Measurements from ENCODE around the gene SFXN2. TPM values are rescaled to one million over a fixed set of nuclear protein-coding genes. Genes with fewer than 3 reads are reported as not detected.
"Not testable (repeated sequence)": the region's sequence is repeated elsewhere in the genome, so short reads cannot be mapped to it uniquely, and the experiment has no call there.

The SFXN2 gene
- total and polyA plus RNA-seq, 4 experiments from 2014 or later: 9.5 to 21.7 (median 15.8) TPM

- H3K36me3 Mint-ChIP-seq: peaks cover 0 to 8% of the 10 kb centered on the region in 2 donors
- H3K9me3 ChIP-seq (ENCODE audit: control insufficient read depth in 1 of 2, low read length in 2 of 2): no peaks in the 10 kb centered on the region
- H3K36me3 ChIP-seq (ENCODE audit: insufficient read depth, low read length): no peaks in the 10 kb centered on the region
- DNase-seq: no peak
- peaks cover 0 to 4% (median 0%) of the 10 kb centered on the region in 8 donors for H3K9me3 Mint-ChIP-seq
- ChIA-PET CTCF (ENCODE audit: partially characterized antibody) (interaction anchor here (1.7 to 2.1 kb wide), 2 partner anchors 11 to 29 kb away, joined by 6 to 7 read pairs; partner anchors contain the start of gene ARL3), POLR2A (ENCODE audit: partially characterized antibody) (interaction anchor here (4.4 to 5.5 kb wide), 2 partner anchors 29 to 96 kb away, joined by 36 to 50 read pairs; partner anchors contain the start of genes ARL3, SFXN2 and TRIM8)
- no peak overlapping the region for H3K27ac ChIP-seq (ENCODE audit: low read depth, low read length)
- intact Hi-C loops (cut with micrococcal nuclease): loop anchor here (2.0 to 5.0 kb wide), 2 partner anchors 113 to 309 kb away; partner anchors contain the start of genes BORCS7 and CUEDC2
- H3K27ac Mint-ChIP-seq: no peak overlapping the region
- peak overlapping the region in 1 of 8 donors; percentile 4 for H3K4me3 Mint-ChIP-seq
- no peaks in the 10 kb centered on the region for H3K27me3 Mint-ChIP-seq
- peaks cover 25 to 41% (median 33%) of the 10 kb centered on the region in 4 donors for H3K4me1 Mint-ChIP-seq
- peaks cover 33% of the 10 kb centered on the region for H3K4me1 ChIP-seq (ENCODE audit: insufficient read depth, low read length)
- no peak overlapping the region for H3K4me3 ChIP-seq (ENCODE audit: low read length in 2 of 2)
- H3K27me3 ChIP-seq (ENCODE audit: insufficient read depth, low read length): no peaks in the 10 kb centered on the region
These were observed 27.3 kb downstream of the SFXN2 start for GRCh38 chr10:102741726-102742237.

DNA sequence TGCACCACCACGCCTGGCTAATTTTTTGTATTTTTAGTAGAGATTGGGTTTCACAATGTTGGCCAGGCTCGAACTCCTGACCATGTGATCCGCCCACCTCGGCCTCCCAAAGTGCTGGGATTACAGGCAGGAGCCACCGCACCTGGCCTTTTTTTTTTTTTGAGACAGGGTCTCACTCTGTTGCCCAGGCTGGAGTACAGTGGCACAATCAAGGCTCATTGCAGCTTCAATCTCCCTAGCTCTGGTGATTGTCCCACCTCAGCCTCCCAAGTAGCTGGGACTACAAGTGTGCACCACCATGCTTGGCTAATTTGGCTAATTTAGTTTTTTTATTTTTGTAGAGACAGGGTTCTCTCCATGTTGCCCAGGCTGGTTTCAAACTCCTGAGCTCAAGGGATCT is 27.9 kb downstream of the SFXN2 start:
- H3K4me3 Mint-ChIP-seq: peak overlapping the region in 1 of 8 donors; percentile 99
- not testable (repeated sequence) for H3K36me3 ChIP-seq (ENCODE audit: insufficient read depth, low read length); H3K4me3 ChIP-seq (ENCODE audit: low read length in 2 of 2); H3K9me3 Mint-ChIP-seq; DNase-seq; H3K36me3 Mint-ChIP-seq; H3K9me3 ChIP-seq (ENCODE audit: control insufficient read depth in 1 of 2, low read length in 2 of 2); H3K27me3 ChIP-seq (ENCODE audit: insufficient read depth, low read length); H3K27ac ChIP-seq (ENCODE audit: low read depth, low read length); H3K27me3 Mint-ChIP-seq
- ChIA-PET CTCF (ENCODE audit: partially characterized antibody) (interaction anchor here (1.7 to 2.7 kb wide), 3 partner anchors 10 to 29 kb away, joined by 6 to 14 read pairs (median 7); partner anchors contain the start of gene ARL3), POLR2A (ENCODE audit: partially characterized antibody) (interaction anchor here (1.5 to 5.5 kb wide), 4 partner anchors 29 to 176 kb away, joined by 8 to 50 read pairs (median 22); partner anchors contain the start of genes ARL3, CNNM2, SFXN2 and TRIM8)
- peak overlapping the region in 1 of 7 donors; percentile 4 for H3K27ac Mint-ChIP-seq
- peaks cover 26 to 43% (median 35%) of the 10 kb centered on the region in 4 donors for H3K4me1 Mint-ChIP-seq
- intact Hi-C loops (cut with micrococcal nuclease): loop anchor here (2.0 to 5.0 kb wide), 2 partner anchors 112 to 310 kb away; partner anchors contain the start of genes BORCS7 and CUEDC2
- peaks cover 35% of the 10 kb centered on the region for H3K4me1 ChIP-seq (ENCODE audit: insufficient read depth, low read length)

GRCh38 chr10:102743078-102743587 is 28.7 kb downstream of the SFXN2 start:
- no peaks in the 10 kb centered on the region for H3K36me3 ChIP-seq (ENCODE audit: insufficient read depth, low read length)
- H3K4me3 ChIP-seq (ENCODE audit: low read length in 2 of 2): peak overlapping the region in 1 of 2 donors; percentile 1
- peaks cover 35% of the 10 kb centered on the region for H3K4me1 ChIP-seq (ENCODE audit: insufficient read depth, low read length)
- CTCF ChIA-PET (ENCODE audit: partially characterized antibody): interaction anchor here (0.7 to 2.7 kb wide), 5 partner anchors 9 to 175 kb away, joined by 3 to 14 read pairs (median 3); partner anchors contain the start of gene CNNM2
- intact Hi-C loops (cut with micrococcal nuclease): loop anchor here (1.0 to 5.0 kb wide), 7 partner anchors 29 to 653 kb away; partner anchors contain the start of genes ACTR1A, ARL3, ATP5MK and BORCS7
- Mint-ChIP-seq H3K36me3 (peaks cover under 1 to 8% of the 10 kb centered on the region in 2 donors), H3K27ac (peak overlapping the region; percentile 69 to 99 (median 94)), H3K27me3 (no peaks in the 10 kb centered on the region), H3K4me3 (peak overlapping the region; percentile 90 to 99 (median 96)), H3K4me1 (peaks cover 27 to 44% (median 36%) of the 10 kb centered on the region in 4 donors), H3K9me3 (peaks cover 0 to 4% (median 0%) of the 10 kb centered on the region in 8 donors)
- H3K9me3 ChIP-seq (ENCODE audit: control insufficient read depth in 1 of 2, low read length in 2 of 2): no peaks in the 10 kb centered on the region
- no peak overlapping the region for H3K27ac ChIP-seq (ENCODE audit: low read depth, low read length)
- DNase-seq: no peak
- no peaks in the 10 kb centered on the region for H3K27me3 ChIP-seq (ENCODE audit: insufficient read depth, low read length)
- POLR2A ChIA-PET (ENCODE audit: partially characterized antibody): interaction anchor here (0.9 to 5.5 kb wide), 18 partner anchors 9 to 925 kb away, joined by 3 to 50 read pairs (median 5); partner anchors contain the start of genes ACTR1A, ARL3, CNNM2 and OGA

DNA sequence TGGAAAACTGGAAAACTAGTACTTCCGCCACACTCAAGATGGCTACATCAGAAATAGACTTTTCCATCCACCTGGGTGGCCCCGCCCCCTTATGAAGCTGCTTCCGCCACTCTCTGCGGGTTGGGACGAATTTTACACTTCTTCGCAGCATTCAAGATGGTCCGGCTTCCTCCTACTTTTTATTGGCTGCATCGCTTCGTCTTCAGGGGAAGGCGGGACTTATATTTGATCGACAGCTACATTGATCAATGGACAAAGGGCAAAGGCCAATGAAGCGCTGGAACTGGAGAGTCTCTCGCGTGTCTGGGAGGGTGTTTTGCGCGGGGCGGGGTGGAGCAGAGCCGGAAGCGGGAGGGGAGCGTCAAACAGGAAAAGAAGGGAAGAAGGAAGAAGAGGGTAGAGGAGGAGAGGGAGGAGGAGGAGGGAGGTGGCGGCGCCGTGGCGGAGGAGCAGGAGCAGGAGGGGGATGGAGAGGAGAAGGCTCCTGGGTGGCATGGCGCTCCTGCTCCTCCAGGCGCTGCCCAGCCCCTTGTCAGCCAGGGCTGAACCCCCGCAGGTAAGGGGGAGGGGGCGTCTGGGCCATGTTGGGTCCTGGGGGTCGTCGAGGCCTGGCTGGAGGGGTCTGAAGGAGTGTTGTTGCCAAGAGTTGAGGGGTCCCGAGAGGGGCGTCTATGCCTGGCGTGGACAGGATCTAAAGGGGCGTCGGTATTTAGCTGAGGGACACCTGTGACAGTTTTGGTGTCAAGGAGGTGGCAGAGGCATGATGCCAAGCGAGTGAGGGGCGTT is 29.3 kb downstream of the SFXN2 start, which contains the start of gene WBP1L:
Gene WBP1L (plus strand): TSS at position 361 of the 786 bp plus-strand sequence. CDS start 106 bp downstream, at position 467.
- Mint-ChIP-seq H3K9me3 (peaks cover 0 to 4% (median 0%) of the 10 kb centered on the region in 8 donors), H3K4me3 (peak within 1 kb of the TSS; percentile 90 to 99 (median 96)), H3K27me3 (no peaks in the 10 kb centered on the region), H3K27ac (peak within 1 kb of the TSS; percentile 69 to 99 (median 94)), H3K4me1 (peaks cover 33 to 50% (median 42%) of the 10 kb centered on the region in 4 donors), H3K36me3 (peaks cover 7 to 11% of the 10 kb centered on the region in 2 donors)
- H3K4me3 ChIP-seq (ENCODE audit: low read length in 2 of 2): peak within 1 kb of the TSS; percentile 79 to 96
- H3K27ac ChIP-seq (ENCODE audit: low read depth, low read length): peak within 1 kb of the TSS; percentile 81
- DNase-seq: peak; percentile 95 to 98 (median 97)
- H3K4me1 ChIP-seq (ENCODE audit: insufficient read depth, low read length): peaks cover 35% of the 10 kb centered on the region
- H3K27me3 ChIP-seq (ENCODE audit: insufficient read depth, low read length): no peaks in the 10 kb centered on the region
- H3K9me3 ChIP-seq (ENCODE audit: control insufficient read depth in 1 of 2, low read length in 2 of 2): no peaks in the 10 kb centered on the region
- CTCF ChIA-PET (ENCODE audit: partially characterized antibody): interaction anchor here (0.7 to 2.7 kb wide), 5 partner anchors 9 to 175 kb away, joined by 3 to 14 read pairs (median 3); partner anchors contain the start of gene CNNM2
- POLR2A ChIA-PET (ENCODE audit: partially characterized antibody): interaction anchor here (0.9 to 5.5 kb wide), 19 partner anchors 9 to 926 kb away, joined by 3 to 50 read pairs (median 5); partner anchors contain the start of genes ACTR1A, ARL3, CNNM2 and OGA
- intact Hi-C loops (cut with micrococcal nuclease): loop anchor here (1.0 to 5.0 kb wide), 7 partner anchors 29 to 653 kb away; partner anchors contain the start of genes ACTR1A, ARL3, ATP5MK and BORCS7
- H3K36me3 ChIP-seq (ENCODE audit: insufficient read depth, low read length): no peaks in the 10 kb centered on the region

DNA sequence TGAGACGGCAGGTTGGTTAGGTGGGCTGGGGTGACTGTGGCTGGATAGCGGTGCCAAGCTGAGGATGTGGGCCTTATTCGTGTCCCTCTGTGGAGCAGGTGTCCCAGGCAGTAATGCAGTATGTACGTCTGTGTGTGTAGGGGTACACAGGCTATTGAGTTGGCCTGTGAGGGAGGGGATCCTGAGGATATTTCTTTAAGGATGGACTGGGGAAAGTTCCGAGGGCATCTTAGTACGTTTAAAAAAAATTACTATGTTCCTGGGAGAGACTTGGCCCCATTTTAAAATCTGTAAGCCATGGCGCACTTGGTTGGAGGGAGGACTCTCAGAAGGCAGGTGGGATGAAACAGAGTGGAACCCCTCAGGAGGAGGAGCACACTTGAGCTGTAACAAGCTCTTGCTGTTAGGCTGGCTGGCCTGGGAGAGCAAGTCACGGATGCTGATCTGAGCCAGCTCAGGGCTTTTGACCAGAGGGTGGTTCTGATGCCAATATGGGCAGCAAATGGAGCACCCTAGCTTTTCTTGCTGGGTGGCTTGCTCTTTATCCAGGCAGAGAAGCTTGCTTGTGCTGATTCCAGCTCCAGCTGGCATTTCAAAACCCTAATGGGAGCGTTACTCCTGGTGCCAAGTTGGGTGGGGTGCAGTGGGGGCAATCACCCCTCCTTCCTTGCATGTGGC is 30.1 kb downstream of the SFXN2 start:
- intact Hi-C loops (cut with micrococcal nuclease): loop anchor here (5.0 kb wide), 1 partner anchor 312 kb away; the partner anchor contains the start of gene CUEDC2
- no peaks in the 10 kb centered on the region for H3K27me3 ChIP-seq (ENCODE audit: insufficient read depth, low read length)
- H3K9me3 Mint-ChIP-seq: peaks cover 0 to 4% (median 0%) of the 10 kb centered on the region in 8 donors
- no peaks in the 10 kb centered on the region for H3K36me3 ChIP-seq (ENCODE audit: insufficient read depth, low read length)
- H3K4me3 ChIP-seq (ENCODE audit: low read length in 2 of 2): peak overlapping the region; percentile 79 to 96
- no peaks in the 10 kb centered on the region for H3K9me3 ChIP-seq (ENCODE audit: control insufficient read depth in 1 of 2, low read length in 2 of 2)
- peak overlapping the region; percentile 81 for H3K27ac ChIP-seq (ENCODE audit: low read depth, low read length)
- peaks cover 35% of the 10 kb centered on the region for H3K4me1 ChIP-seq (ENCODE audit: insufficient read depth, low read length)
- H3K4me1 Mint-ChIP-seq: peaks cover 35 to 53% (median 44%) of the 10 kb centered on the region in 4 donors
- H3K36me3 Mint-ChIP-seq: peaks cover 9 to 11% of the 10 kb centered on the region in 2 donors
- POLR2A ChIA-PET (ENCODE audit: partially characterized antibody): interaction anchor here (1.2 to 5.5 kb wide), 11 partner anchors 8 to 623 kb away, joined by 3 to 50 read pairs (median 8); partner anchors contain the start of genes ARL3, SFXN2, TAF5 and TRIM8
- DNase-seq: peak in 2 of 5 donors; percentile 25 to 51
- CTCF ChIA-PET (ENCODE audit: partially characterized antibody): interaction anchor here (1.0 to 2.7 kb wide), 2 partner anchors 8 to 68 kb away, joined by 3 to 14 read pairs; no protein-coding TSS in a partner anchor
- peak overlapping the region; percentile 69 to 99 (median 94) for H3K27ac Mint-ChIP-seq
- H3K4me3 Mint-ChIP-seq: peak overlapping the region; percentile 90 to 99 (median 96)
- H3K27me3 Mint-ChIP-seq: no peaks in the 10 kb centered on the region

DNA sequence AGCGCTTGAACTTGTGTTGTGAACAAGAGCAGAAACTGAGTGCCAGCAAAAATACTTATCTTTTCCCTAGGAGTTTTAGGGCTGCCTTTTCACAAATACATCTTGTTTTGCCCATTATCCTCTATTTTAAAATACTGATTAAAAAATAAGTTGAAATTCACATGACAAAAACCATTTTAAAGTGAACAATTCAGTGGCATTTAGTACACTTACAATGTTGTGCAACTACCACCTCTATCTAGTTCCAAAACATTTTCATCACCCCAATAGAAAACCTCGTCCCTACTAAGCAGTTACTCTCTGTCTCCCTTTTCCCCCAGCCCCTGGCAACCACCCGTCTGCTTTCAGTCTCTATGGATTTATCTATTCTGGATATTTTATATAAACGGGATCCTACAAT is 30.7 kb downstream of the SFXN2 start:
- Mint-ChIP-seq H3K9me3 (peaks cover 0 to 4% (median 0%) of the 10 kb centered on the region in 8 donors), H3K4me1 (peaks cover 35 to 53% (median 44%) of the 10 kb centered on the region in 4 donors), H3K27ac (peak overlapping the region in 6 of 7 donors; percentile 10 to 96 (median 66)), H3K27me3 (no peaks in the 10 kb centered on the region), H3K36me3 (peaks cover 9 to 11% of the 10 kb centered on the region in 2 donors), H3K4me3 (peak overlapping the region; percentile 90 to 99 (median 96))
- peak overlapping the region; percentile 81 for H3K27ac ChIP-seq (ENCODE audit: low read depth, low read length)
- DNase-seq: no peak
- intact Hi-C loops (cut with micrococcal nuclease): no loop called here
- no peaks in the 10 kb centered on the region for H3K27me3 ChIP-seq (ENCODE audit: insufficient read depth, low read length)
- H3K4me1 ChIP-seq (ENCODE audit: insufficient read depth, low read length): peaks cover 35% of the 10 kb centered on the region
- ChIA-PET POLR2A (ENCODE audit: partially characterized antibody) (interaction anchor here (1.3 to 5.5 kb wide), 5 partner anchors 7 to 623 kb away, joined by 3 to 50 read pairs (median 11); partner anchors contain the start of genes ARL3, SFXN2, TAF5 and TRIM8), CTCF (ENCODE audit: partially characterized antibody) (interaction anchor here (2.7 kb wide), 1 partner anchor 8 kb away, joined by 14 read pairs; no protein-coding TSS in a partner anchor)
- no peaks in the 10 kb centered on the region for H3K36me3 ChIP-seq (ENCODE audit: insufficient read depth, low read length)
- no peaks in the 10 kb centered on the region for H3K9me3 ChIP-seq (ENCODE audit: control insufficient read depth in 1 of 2, low read length in 2 of 2)
- H3K4me3 ChIP-seq (ENCODE audit: low read length in 2 of 2): peak overlapping the region; percentile 79 to 96
